Raji (cell line): ENCODE data around the gene USP47.

ENCODE experiments used
- POLR2A ChIP-seq: IDR thresholded peaks from 2 replicates; pipeline ENCODE4 v1.6.1; 2011; ENCODE audit warnings: low read depth, low read length, control low read depth; ENCODE audit not compliant: insufficient read depth

USP47 gene

DNA sequence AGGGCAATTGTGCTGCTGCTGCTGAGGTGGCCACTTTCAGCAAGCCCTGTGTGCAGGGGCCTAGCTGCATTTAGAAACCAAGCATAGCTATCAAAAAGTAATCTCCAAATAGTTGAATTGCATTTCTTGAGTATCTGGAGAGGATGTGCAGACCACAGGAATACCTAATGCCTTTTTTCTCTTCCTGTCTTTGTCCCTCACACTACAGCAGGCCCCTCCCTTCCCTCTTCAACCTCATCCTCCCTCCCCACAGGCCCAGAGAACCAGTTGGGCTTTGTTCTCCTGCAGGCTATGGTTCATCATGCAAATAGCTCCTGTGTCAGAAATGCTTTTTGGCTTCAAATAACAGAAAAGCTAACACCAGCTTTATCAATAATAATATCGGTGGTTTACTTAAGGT lies 118.9 kb downstream of the USP47 start:
- no peak for TF ChIP-seq POLR2A

DNA sequence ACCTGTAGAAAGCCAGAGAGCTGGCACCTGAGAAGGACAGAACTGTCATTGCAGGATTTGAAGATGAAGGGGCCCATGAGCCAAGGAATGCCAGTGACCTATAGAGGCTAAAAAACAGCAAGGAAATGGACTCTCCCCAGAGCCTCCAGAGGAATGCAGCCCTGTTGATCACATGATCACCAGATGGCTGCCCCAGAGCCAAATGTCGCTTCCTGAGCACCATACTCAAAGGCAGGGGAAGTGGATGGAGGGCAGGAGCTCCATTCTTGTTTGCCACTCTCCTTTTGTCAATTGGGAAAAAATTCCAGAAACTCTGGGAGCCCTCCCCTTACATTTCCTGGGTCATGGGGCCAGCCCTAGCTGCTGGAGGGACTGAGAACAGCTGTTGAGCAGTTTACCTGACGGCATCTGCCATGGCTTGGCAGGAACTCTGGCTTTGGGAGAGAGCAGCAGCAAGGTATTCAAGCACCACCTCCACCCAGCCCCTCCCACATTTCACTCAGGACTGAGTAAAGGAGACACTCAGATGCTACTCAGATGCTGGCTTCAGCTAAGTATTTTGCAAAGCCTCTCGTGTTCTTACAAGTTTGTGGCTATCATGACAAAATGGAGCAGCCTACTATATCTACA lies 119.7 kb downstream of the USP47 start:
- no peak for TF ChIP-seq POLR2A

DNA sequence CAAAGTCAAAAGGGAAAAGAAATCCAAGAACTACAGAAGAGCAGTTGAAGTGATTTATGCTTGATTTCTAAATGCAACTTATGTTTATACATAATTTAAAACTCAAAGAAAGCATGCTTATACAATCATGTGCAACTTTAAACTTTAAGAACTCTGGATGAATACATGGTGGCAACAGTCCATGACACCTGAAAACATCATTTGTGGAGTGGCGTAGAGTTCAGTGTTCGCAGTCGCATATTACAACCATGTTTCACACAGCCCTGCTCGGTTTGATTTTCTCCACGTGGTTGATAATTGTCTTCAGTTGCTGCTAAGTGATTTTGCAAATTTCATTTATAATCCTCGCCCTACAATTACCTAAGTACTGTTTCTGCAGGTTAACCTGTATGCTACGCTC lies 121.3 kb downstream of the USP47 start:
- no peak for TF ChIP-seq POLR2A

DNA sequence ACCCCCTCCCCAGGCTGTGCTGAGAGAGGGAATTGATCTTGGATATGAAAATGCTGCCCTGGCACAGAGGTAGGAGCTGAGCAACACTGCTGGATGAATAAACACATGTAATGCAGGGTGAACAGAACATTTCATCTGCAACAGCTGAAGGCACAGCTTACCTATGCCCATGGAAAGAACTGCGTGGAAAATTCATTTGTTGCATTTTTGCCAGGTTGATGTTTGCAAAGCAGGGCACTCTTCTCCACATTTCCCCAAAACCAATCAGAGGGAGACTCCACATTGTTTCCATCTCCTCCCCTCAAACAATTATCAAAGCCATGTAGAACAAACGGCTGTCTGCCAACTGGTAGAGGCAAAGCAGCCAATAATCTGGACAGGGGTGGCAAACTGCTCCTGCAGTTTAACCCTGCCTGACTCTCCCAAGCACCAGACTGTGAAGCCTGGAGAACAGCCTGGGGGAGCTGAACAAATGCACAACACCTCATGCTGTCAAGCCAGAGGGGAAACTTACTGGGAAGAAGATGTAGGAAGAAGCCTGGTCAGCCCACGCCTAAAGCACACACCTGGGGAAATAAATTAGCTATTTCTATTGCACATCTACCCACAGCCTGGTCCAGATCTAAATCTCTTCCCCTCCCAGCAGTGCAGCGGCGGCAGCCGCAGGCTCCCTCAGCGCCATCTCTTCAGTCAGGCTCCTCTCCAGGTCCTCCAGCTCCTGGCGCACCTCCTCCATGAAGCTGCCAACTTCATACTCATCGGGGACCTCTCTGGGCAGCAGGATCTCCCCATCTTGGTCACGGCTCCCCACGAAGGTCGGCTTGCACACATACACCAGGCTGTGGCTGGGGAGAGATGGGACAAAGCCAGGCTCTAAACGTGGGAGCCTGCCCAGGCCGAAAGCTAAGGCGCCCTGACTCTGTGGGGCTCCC lies 122.3 kb downstream of the USP47 start:
- no peak for TF ChIP-seq POLR2A

DNA sequence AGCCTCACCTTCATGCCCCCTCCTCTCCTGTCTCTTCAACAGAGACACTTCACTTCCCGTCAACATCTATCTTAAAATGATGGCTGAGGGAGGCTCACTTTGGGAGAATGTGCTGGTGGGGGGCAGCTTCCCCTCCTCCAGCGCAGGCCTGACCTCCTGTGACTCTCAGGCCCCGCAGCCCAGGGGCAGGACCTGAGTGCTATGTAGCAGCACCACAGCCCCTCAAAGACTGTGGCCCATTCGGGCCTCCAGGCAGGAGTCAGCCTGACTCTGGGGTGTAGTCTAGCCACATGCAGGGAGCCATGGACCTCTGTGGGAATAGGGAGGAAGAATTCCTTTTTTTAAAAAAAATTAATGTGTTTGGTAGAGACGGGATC lies 123.0 kb downstream of the USP47 start:
- no peak for TF ChIP-seq POLR2A

DNA sequence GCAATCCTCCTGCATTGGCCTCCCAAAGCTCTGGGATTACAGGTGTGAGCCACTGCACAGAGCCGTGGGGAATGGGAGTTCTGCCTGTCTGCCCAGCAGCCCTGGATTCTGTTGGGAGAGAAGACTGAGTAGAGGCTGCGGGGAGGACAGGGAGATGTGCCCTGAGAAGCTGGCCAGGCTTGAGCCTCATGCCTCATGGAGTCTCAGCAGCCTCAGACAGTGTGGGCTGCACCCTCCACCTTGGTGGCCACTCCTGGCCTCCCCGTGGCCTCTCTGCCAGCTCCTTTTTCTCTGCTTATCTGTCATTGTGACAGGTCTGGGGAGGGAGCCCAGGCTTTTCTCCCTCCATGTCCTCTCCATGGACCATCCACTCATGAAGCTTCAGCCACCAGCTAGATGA lies 123.4 kb downstream of the USP47 start:
- no peak for TF ChIP-seq POLR2A

DNA sequence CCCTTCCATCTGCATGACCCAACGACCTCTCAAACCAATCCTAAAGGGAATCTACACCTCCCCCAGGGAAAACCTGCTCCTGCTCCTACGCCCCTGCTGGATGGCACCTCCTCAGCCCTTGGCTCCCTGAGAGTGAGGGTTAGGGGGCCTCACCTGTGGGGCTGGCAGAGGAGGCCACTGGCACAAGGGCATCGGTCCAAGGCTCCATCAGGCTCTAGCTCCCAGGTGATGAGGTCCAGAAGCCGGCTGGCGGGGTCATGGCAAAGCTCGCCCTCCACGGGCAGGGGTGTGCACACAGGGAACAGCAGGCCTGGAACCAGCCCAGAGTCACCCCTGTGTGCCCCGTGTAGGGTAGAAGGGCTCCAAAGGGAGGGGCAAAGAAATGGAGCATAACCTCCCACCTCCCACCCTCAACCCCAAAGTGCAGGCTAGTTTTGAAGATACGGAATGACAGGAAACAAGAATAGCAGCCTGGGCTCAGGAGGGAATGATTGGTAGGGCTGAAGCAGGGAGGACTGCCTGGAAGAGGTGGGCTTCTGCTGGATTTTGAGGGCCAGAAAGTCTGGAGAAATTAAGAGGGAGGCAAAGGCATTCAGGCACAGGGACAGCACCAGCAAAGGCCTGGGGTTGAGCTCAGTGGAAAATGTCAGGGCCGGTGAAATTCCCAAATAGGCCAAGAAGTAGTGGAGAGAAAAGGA lies 124.0 kb downstream of the USP47 start:
- TF ChIP-seq POLR2A: no peak

DNA sequence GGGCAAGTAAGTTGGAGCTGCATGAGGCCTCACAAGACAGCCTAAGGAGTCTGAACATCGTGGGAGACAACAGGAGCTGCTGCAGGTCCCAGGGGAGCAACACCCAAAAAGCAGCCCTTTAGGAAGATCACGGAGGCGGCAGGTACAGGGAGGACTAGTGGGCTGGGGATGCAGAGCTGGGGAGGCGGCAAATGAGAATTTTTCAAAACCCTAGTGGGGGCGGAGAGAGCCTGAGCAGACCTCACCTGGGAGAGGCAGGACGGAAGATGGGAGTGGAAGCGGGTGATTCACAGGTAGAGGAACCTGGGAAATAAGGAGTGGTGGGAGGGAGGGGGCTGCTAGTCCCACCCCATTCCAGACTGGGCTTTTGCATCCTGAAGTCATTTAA lies 124.6 kb downstream of the USP47 start:
- no peak for TF ChIP-seq POLR2A

DNA sequence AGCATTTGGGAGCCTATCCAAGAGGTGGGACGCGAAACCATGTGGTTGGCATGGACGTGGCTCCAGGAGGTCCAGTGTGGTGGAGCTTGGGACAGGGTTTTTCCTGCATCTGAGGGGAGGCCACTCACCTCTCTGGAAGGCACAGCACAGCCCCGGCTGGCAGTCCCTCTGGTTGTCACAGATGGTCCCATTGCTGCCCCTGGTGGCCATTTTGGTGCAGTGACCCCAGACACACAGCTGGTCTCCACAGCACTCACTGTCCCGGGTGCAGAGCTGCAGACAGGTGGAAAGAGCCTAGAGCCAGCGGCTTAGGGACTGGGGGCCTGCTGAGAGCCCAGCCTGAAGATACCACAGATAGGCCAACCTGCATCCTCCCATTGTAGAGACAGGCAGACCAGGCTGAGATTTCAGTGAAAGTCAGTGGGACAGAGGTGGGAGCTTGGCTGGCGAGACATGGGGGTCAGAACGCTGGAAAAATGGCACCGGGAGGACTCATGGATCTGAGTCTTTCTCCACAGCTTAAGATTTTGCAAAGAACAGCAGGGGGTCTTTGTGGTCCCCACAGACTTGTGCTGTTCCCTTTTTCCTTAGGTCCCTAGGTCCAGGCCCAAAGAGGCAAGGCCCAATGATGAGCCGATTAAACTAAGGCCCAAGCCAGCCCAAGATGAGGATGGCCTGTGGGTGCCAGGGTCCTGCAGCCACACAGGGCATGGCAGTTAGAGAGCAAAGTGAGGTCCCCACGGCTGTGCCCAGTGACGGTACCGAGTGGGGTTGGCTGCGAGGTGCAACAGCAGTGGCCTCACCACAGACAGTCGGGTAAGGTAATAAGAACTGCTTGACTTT lies 125.3 kb downstream of the USP47 start:
- no peak for TF ChIP-seq POLR2A

DNA sequence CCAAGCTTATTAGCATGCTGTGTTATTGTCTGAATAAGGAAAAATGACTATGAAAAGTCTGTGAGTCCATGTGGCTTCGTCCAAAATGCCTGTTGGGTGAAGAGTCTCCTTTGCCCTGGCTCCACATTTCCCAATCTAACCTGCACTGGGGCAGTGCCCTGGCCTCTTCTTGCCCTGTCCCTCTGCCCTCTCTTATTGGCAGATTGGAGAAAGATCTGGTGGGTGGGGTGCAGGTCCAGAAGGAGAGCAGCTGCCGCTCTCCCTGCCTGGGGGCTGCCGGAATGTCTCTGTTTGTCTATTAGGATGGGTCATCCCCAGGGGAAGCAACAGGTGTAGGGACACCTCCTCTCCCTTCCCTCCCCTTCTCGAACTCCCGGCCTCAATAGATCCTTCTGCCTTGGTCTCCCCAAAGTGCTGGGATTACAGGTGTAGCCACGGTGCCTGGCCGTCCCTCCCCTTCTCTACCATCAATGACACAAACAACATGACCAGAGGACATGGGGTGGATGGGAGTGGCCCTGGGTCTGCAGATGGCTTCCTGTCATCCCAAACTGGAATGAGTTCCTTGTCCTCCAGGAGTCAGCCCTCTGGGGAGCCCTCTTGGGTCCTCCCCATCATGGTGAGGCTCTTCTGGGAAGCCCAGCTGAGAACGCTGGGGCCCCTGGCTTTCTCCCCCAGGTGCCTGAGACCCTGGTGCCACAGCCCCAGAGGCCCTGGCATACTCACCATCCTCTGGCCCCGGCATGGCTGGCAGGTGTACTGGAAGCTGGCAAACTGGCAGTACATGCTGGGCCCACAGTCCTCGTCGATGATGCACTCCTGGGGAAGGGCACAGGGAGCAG lies 126.1 kb downstream of the USP47 start:
- TF ChIP-seq POLR2A: no peak

DNA sequence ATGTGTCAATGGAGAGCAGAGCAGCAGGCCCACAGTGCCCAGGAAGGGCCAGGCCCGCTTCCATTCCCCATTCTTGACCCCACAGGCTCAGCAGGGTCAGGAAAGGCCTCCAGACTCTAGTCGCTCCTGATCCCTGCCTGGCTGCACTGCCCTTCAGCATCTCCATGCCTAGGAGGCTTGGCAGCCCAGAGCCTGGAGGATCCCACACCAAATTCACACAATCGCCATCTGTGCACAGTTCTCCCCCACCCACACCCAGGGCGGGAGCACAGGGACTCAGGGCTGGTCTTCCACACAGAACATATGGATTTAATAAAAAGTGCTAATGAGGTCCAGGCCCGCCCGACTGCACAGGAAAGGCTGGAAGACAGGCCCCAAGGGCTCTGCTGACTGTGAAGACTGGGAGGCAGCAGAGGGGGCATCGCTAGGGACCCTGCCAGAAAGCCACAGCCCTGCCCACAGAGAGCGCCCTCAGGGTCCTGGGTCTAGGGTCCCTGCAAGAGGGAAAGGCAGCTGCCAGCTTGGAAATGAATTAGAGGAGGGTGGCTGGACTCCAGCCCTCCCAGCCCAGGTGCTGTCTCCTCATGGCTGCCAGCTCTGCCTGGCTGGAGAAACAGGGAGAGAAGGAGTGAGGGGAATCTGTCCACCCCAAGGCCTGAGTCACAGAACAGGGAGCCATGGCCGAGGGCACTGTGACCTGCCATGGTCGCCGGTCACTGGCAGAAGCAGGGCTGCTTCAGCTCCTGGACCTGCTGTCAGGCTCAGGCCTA lies 126.9 kb downstream of the USP47 start:
- TF ChIP-seq POLR2A: no peak

DNA sequence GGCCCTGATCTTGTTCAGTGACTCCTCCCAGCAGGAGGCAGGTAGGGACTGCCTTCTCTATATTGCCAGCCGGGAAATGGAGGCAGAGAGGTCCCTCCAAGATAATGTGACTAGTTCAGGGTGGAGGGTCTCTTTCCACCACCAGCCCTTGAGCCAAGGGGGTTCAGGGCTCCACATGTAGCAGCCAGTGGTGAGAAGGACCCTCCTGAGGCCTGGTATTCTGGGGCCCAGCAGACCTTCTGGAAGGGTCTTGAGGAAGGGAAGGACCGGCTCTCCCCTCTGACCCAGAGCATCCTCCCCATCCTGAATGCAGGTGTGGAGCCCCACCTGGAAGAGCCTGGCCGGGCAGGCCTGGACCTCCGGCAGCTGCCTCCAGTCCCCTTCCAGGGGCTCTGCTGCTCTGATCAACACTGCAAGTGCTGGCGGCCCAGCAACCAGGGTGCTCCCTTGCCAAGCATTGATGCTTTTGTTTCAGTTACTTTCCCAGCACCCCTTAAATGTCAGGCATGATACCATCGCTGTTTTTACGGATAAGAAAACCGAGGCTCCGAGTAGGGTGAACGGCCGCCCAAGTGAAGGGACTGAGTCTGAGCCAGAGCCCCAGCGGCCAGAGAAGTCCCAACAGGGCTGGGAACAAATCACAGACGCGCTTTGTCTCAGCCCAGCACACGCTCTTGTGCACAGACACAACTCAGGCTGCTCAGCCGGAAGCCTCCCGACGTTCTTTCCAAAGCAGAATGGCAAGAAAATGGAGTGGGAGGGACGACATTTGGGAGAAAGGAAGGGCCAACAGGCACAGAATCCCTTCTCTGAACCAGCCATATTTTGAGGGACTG lies 127.8 kb downstream of the USP47 start:
- no peak for TF ChIP-seq POLR2A

DNA sequence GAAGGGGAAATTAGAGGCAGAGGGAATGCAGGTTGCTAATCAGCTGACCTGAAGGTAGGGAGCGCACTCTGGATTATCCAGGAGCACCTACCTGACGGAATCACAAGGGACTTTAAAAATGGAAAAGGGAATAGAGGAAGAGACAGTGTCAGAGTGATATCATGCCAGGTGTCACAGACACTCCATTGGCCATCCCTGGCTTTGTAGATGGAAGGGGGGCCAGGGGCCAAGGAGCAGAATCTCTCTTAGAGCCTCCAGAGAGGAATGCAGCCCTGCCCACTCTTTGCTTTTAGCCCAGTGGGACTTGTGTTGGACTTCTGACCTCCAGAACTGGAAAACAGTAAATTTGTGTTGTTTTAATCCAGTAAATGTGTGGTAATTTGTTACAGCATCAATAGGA lies 128.8 kb downstream of the USP47 start:
- no peak for TF ChIP-seq POLR2A
